Neuron (in vitro differentiated cells): ENCODE results near the gene CCL4.
"Not testable (repeated sequence)": the region's sequence is repeated elsewhere in the genome, so short reads cannot be mapped to it uniquely, and the experiment has no call there.

Experiments used
- H2AFZ ChIP-seq: one replicate; pipeline ENCODE4 v1.6.1; 2013; ENCODE audit warnings: low read depth, mild to moderate bottlenecking, inconsistent platforms, low read length, moderate library complexity
- H3K27me3 ChIP-seq: one replicate; pipeline ENCODE4 v1.6.1; 2013; ENCODE audit warnings: low read length; ENCODE audit not compliant: insufficient read depth
- H3K36me3 ChIP-seq: one replicate; pipeline ENCODE4 v1.6.1; 2013; ENCODE audit warnings: low read length; ENCODE audit not compliant: insufficient read depth
- H3K4me1 ChIP-seq: one replicate; pipeline ENCODE4 v1.6.1; 2013; ENCODE audit warnings: low read length; ENCODE audit not compliant: insufficient read depth
- H3K4me3 ChIP-seq: 2 replicates; pipeline ENCODE4 v1.5.1; 2013; ENCODE audit warnings: mild to moderate bottlenecking, low read length, moderate library complexity
- H3K9me3 ChIP-seq: one replicate; pipeline ENCODE4 v1.6.1; 2013; ENCODE audit warnings: low read length

The CCL4 gene

DNA sequence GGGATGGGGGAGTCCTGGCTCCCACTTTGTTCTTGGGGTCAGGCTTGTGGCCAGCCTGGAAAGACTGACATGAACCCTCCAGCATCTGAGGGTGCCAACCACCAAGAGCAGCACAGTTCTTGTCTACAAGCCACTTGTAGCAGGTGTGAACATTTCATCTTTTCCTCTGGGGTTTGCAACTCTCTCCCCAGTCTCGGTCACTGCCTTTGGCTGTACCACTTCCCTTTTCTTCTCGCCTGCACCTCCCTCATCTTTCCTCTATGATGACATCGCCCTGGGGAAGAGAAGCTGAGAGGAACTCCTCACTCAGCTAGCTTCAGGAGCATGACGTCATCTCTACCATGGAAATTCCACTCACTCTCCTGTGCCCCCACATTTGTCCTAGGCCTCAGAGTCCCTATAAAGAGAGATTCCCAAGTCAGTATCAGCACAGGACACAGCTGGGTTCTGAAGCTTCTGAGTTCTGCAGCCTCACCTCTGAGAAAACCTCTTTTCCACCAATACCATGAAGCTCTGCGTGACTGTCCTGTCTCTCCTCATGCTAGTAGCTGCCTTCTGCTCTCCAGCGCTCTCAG lies at the start of gene CCL4:
Gene CCL4 (plus strand): TSS at position 427 of the 575 bp plus-strand sequence. CDS start 79 bp downstream, at position 506.
- not testable (repeated sequence) for H2AFZ ChIP-seq, H3K27me3 ChIP-seq, H3K4me1 ChIP-seq, H3K36me3 ChIP-seq, H3K4me3 ChIP-seq, H3K9me3 ChIP-seq

- Histone ChIP-seq H3K4me3 (no peak overlapping the region), H3K9me3 (no peaks in the 10 kb centered on the region), H3K27me3 (no peaks in the 10 kb centered on the region), H2AFZ (no peak overlapping the region), H3K4me1 (no peaks in the 10 kb centered on the region), H3K36me3 (no peaks in the 10 kb centered on the region)
Observed at GRCh38 chr17:36055171-36055570, 48.5 kb upstream of the CCL4 start.

DNA sequence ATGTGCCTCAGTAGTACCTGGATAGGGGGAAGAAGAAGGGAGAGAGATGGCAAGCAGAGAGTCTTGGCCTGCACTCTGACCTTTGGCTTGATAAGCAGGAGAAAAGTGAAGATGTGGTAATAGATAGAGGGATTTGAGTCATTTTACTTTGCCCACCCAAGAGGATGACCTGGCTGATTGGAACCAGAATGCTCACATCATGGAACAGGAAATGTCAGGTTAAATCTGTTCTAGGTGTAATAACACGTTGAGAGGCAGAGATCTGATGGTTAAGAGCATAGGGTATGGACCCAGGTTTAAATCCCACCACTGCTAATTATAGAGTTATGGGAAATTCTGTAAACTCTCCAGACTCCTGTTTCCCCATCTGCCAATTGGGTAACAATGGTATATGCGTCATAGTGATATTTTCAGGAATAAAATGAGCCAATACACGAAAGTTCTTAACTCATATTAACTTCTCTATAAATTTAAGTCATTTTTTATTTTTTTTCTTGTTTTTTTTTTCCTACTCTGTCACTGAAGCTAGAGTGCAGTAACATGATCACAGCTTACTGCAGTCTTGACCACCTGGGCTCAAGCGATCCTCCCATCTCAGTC lies 47.6 kb upstream of the CCL4 start:
- Histone ChIP-seq H3K4me1 (no peaks in the 10 kb centered on the region), H3K27me3 (no peaks in the 10 kb centered on the region), H2AFZ (no peak overlapping the region)

GRCh38 chr17:36057911-36058310 lies 45.7 kb upstream of the CCL4 start:
- no peaks in the 10 kb centered on the region for H3K9me3 ChIP-seq
- H3K4me3 ChIP-seq: no peak overlapping the region
- no peaks in the 10 kb centered on the region for H3K27me3 ChIP-seq
- H3K4me1 ChIP-seq: no peaks in the 10 kb centered on the region
- no peaks in the 10 kb centered on the region for H3K36me3 ChIP-seq
- H2AFZ ChIP-seq: no peak overlapping the region

More for the DNA sequence above, 47.6 kb upstream of the CCL4 start:
- H3K36me3 ChIP-seq: no peaks in the 10 kb centered on the region
- no peak overlapping the region for H3K4me3 ChIP-seq
- H3K9me3 ChIP-seq: no peaks in the 10 kb centered on the region

DNA sequence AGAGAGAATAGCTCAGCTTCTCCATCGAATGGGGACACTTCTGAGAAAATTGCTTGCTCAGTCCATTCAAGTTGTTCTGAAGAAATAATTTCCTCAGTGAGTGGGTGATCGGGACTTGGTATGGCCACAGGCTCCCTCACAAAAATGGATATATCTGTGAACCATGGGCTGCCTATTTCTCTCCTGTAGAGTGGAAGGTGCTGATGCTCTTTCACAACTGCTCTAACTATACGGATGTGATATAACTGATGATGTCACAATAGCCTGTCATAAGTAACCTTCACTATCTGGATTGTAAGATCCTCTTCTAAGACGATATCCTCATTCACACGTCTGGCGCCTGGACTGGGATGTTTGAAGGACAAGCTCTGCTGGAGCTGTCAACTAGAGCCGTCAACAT lies 44.2 kb upstream of the CCL4 start:
- Histone ChIP-seq H2AFZ (no peak overlapping the region), H3K27me3 (no peaks in the 10 kb centered on the region), H3K4me3 (no peak overlapping the region), H3K36me3 (no peaks in the 10 kb centered on the region), H3K4me1 (no peaks in the 10 kb centered on the region), H3K9me3 (no peaks in the 10 kb centered on the region)

- no peak overlapping the region for H2AFZ ChIP-seq
- no peak overlapping the region for H3K4me3 ChIP-seq
- no peaks in the 10 kb centered on the region for H3K4me1 ChIP-seq
- no peaks in the 10 kb centered on the region for H3K36me3 ChIP-seq
- no peaks in the 10 kb centered on the region for H3K9me3 ChIP-seq
- H3K27me3 ChIP-seq: no peaks in the 10 kb centered on the region
Observed at GRCh38 chr17:36060816-36061215, 42.8 kb upstream of the CCL4 start.

GRCh38 chr17:36063786-36064541 lies 39.7 kb upstream of the CCL4 start, which contains the start of gene CCL18:
Gene CCL18 (plus strand): TSS chr17:36064272. CDS start chr17:36064343, 71 bp downstream.
- Histone ChIP-seq H2AFZ (no peak within 1 kb of the TSS), H3K4me1 (no peaks in the 10 kb centered on the region), H3K27me3 (peaks cover under 1% of the 10 kb centered on the region), H3K9me3 (no peaks in the 10 kb centered on the region), H3K4me3 (no peak within 1 kb of the TSS), H3K36me3 (no peaks in the 10 kb centered on the region)

DNA sequence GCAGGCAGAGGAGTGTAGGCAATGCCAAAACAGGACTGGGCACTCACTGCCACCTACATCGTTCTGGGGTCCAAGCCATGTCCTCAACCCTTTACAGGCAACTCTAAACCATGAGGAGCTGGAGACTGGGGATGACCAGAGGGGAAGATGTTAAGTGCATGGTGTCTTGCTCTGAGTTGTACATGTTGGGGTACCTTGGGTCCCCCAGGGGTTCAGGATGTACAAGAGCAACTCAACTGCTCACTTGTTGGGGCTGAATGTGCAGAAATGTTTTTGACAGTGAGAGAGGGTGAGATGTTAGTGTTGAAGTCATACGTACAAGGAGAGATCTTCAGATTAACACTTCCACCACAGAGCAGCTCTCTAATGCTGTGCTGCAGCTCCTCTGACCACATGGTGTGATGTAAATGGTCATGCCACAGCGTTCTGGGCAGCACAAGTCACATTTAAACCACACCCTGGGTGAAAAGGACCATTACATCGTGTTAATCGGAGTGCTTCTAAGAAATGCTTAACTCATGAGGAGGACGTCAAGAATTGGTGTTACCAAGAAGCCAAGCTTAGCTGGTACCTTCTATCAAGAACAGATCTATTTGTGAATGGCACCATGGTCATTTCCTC lies 37.2 kb upstream of the CCL4 start:
- Histone ChIP-seq H3K4me3 (no peak overlapping the region), H3K36me3 (no peaks in the 10 kb centered on the region)

GRCh38 chr17:36068524-36068923 lies 35.1 kb upstream of the CCL4 start:
- Histone ChIP-seq H3K27me3 (peaks cover 3% of the 10 kb centered on the region), H3K36me3 (no peaks in the 10 kb centered on the region), H3K9me3 (no peaks in the 10 kb centered on the region), H3K4me1 (no peaks in the 10 kb centered on the region), H2AFZ (no peak overlapping the region), H3K4me3 (no peak overlapping the region)

More for the DNA sequence above, 37.2 kb upstream of the CCL4 start:
- no peak overlapping the region for H2AFZ ChIP-seq
- peaks cover 3% of the 10 kb centered on the region for H3K27me3 ChIP-seq
- no peaks in the 10 kb centered on the region for H3K4me1 ChIP-seq
- H3K9me3 ChIP-seq: no peaks in the 10 kb centered on the region

- H3K4me3 ChIP-seq: no peak overlapping the region
- H3K4me1 ChIP-seq: no peaks in the 10 kb centered on the region
- no peaks in the 10 kb centered on the region for H3K9me3 ChIP-seq
- H3K36me3 ChIP-seq: no peaks in the 10 kb centered on the region
- no peak overlapping the region for H2AFZ ChIP-seq
- H3K27me3 ChIP-seq: peaks cover 3% of the 10 kb centered on the region
Observed at GRCh38 chr17:36069136-36069535, 34.5 kb upstream of the CCL4 start.

DNA sequence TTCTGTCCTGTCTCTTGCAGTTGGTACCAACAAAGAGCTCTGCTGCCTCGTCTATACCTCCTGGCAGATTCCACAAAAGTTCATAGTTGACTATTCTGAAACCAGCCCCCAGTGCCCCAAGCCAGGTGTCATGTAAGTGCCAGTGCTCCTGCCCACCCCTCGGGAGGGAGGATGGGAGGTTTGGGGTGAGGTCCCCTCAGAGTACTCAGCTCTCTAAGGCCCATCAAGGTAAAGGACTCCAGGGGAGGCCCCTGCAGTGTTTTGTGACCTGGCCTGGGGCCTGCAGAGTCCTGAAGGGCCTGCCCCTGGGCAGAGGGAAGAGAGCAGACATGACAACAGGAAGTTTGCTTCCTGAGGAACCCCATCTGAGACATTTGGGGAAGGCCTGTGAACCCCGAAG lies 33.2 kb upstream of the CCL4 start:
- Histone ChIP-seq H3K27me3 (peaks cover 3% of the 10 kb centered on the region), H3K4me3 (no peak overlapping the region), H2AFZ (no peak overlapping the region), H3K36me3 (no peaks in the 10 kb centered on the region), H3K9me3 (no peaks in the 10 kb centered on the region), H3K4me1 (no peaks in the 10 kb centered on the region)

DNA sequence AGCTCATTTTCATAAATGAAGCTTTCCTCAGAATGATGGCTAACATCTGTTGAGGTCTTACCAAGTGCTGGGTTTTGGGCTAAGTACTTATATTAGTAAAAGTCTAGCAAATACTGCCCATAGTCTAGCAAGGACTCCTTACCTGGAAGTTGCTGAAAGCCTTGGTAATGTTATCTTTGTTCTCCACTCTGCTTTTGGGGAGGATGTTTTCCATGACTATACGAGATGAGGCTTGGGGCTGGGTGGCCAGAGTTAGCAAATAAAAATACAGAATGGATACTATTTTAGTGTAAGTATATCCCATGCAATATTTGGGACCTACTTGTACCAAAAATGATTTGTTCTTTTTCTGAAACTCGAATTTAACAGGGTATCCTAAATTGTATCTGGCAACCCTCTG lies 31.9 kb upstream of the CCL4 start:
- no peaks in the 10 kb centered on the region for H3K9me3 ChIP-seq
- H2AFZ ChIP-seq: no peak overlapping the region
- H3K4me3 ChIP-seq: no peak overlapping the region
- H3K4me1 ChIP-seq: no peaks in the 10 kb centered on the region
- no peaks in the 10 kb centered on the region for H3K36me3 ChIP-seq
- peaks cover 3% of the 10 kb centered on the region for H3K27me3 ChIP-seq

- Histone ChIP-seq H3K4me3 (no peak overlapping the region), H2AFZ (no peak overlapping the region), H3K36me3 (no peaks in the 10 kb centered on the region), H3K4me1 (no peaks in the 10 kb centered on the region), H3K27me3 (peaks cover 8% of the 10 kb centered on the region), H3K9me3 (no peaks in the 10 kb centered on the region)
Observed at GRCh38 chr17:36072431-36073121, 31.1 kb upstream of the CCL4 start.
